GM21367 (cell line): ENCODE results near the gene ZNF619.

ENCODE experiments used
- ATAC-seq: cut with Tn5 transposase; IDR thresholded peaks from one replicate; pipeline ENCODE4 v1.9.1; 2021; ENCODE audit not compliant: unreplicated experiment

The ZNF619 gene

GRCh38 chr3:40464339-40465110 lies 12.4 kb upstream of the ZNF619 start:
- no peak for ATAC-seq

- ATAC-seq = no peak
Measured at GRCh38 chr3:40465111-40465407, 11.9 kb upstream of the ZNF619 start.

GRCh38 chr3:40465456-40465855 lies 11.5 kb upstream of the ZNF619 start:
- no peak for ATAC-seq

- no peak for ATAC-seq
Measured at GRCh38 chr3:40468018-40468417, 8.9 kb upstream of the ZNF619 start.

- ATAC-seq = no peak
Measured at GRCh38 chr3:40470701-40471100, 6.2 kb upstream of the ZNF619 start.

GRCh38 chr3:40477666-40478065 lies 744 bp downstream of the ZNF619 start:
- ATAC-seq = no peak

- ATAC-seq = no peak
Measured at GRCh38 chr3:40487172-40487571, 10.2 kb downstream of the ZNF619 start.

GRCh38 chr3:40490916-40491315 lies 14.0 kb downstream of the ZNF619 start:
- ATAC-seq = no peak

- no peak for ATAC-seq
Measured at GRCh38 chr3:40494698-40495097, 17.8 kb downstream of the ZNF619 start.

- no peak for ATAC-seq
Measured at GRCh38 chr3:40497288-40497687, 20.4 kb downstream of the ZNF619 start.

GRCh38 chr3:40499952-40500351 lies 23.0 kb downstream of the ZNF619 start:
- no peak for ATAC-seq

- no peak for ATAC-seq
Measured at GRCh38 chr3:40502034-40502433, 25.1 kb downstream of the ZNF619 start.

- no peak for ATAC-seq
Measured at GRCh38 chr3:40504636-40505430, 27.9 kb downstream of the ZNF619 start.

GRCh38 chr3:40505599-40506462 lies 28.9 kb downstream of the ZNF619 start, which contains the start of gene ZNF620:
ZNF620 (plus strand) TSS chr3:40506039; CDS start chr3:40506353, 314 bp downstream.
- peak; percentile 58 for ATAC-seq

- no peak for ATAC-seq
Measured at GRCh38 chr3:40511031-40511718, 34.3 kb downstream of the ZNF619 start.

GRCh38 chr3:40516201-40516600 lies 39.3 kb downstream of the ZNF619 start:
- no peak for ATAC-seq

GRCh38 chr3:40518067-40518466 lies 41.1 kb downstream of the ZNF619 start:
- ATAC-seq = no peak

GRCh38 chr3:40518848-40519247 lies 41.9 kb downstream of the ZNF619 start:
- no peak for ATAC-seq

GRCh38 chr3:40521254-40521653 lies 44.3 kb downstream of the ZNF619 start:
- ATAC-seq = no peak

GRCh38 chr3:40523781-40524180 lies 46.9 kb downstream of the ZNF619 start:
- ATAC-seq = no peak

GRCh38 chr3:40524222-40524567 lies 47.3 kb downstream of the ZNF619 start:
- no peak for ATAC-seq
